Measurements from ENCODE around the gene RECQL5. TPM values are rescaled to one million over a fixed set of nuclear protein-coding genes. Genes with fewer than 3 reads are reported as not detected.

Gene RECQL5
- total RNA-seq, 2 donors from 2014 or later = 35.1 to 47.4 TPM

GRCh38 chr17:75667825-75668224, 871 bp upstream of the RECQL5 start:
- DNase-seq (ENCODE audit: low spot score in 2 of 2) (no peak), ATAC-seq (no peak)
- H3K9me3 Mint-ChIP-seq = no peaks in the 10 kb centered on the region
- no peak overlapping the region for H3K27ac Mint-ChIP-seq
- H3K36me3 Mint-ChIP-seq = peaks cover 0 to 6% of the 10 kb centered on the region in 2 donors

GRCh38 chr17:75665981-75666380, 973 bp downstream of the RECQL5 start:
- no peak for DNase-seq (ENCODE audit: low spot score in 2 of 2)
- Mint-ChIP-seq H3K9me3 (no peaks in the 10 kb centered on the region), H3K36me3 (peaks cover 0 to 6% of the 10 kb centered on the region in 2 donors), H3K27ac (no peak overlapping the region)
- no peak for ATAC-seq

GRCh38 chr17:75664099-75664549, 2.8 kb downstream of the RECQL5 start:
- ATAC-seq = no peak
- peaks cover 0 to 6% of the 10 kb centered on the region in 2 donors for H3K36me3 Mint-ChIP-seq
- no peak for DNase-seq (ENCODE audit: low spot score in 2 of 2)

GRCh38 chr17:75662511-75662910, 4.4 kb downstream of the RECQL5 start:
- Mint-ChIP-seq H3K36me3 (no peaks in the 10 kb centered on the region), H3K27ac (no peak overlapping the region), H3K9me3 (no peaks in the 10 kb centered on the region)
- ATAC-seq (no peak), DNase-seq (ENCODE audit: low spot score in 2 of 2) (no peak)

More at GRCh38 chr17:75664099-75664549, 2.8 kb downstream of the RECQL5 start:
- H3K9me3 Mint-ChIP-seq = no peaks in the 10 kb centered on the region
- no peak overlapping the region for H3K27ac Mint-ChIP-seq

- Mint-ChIP-seq H3K36me3 (no peaks in the 10 kb centered on the region), H3K27ac (no peak overlapping the region), H3K9me3 (no peaks in the 10 kb centered on the region)
- DNase-seq (ENCODE audit: low spot score in 2 of 2) = no peak
- no peak for ATAC-seq
Measured at GRCh38 chr17:75661531-75661930, 5.4 kb downstream of the RECQL5 start.

- Mint-ChIP-seq H3K9me3 (no peaks in the 10 kb centered on the region), H3K27ac (peak overlapping the region in 1 of 2 donors; percentile 72), H3K36me3 (no peaks in the 10 kb centered on the region)
- ATAC-seq = no peak
- DNase-seq (ENCODE audit: low spot score in 2 of 2) = no peak
Measured at GRCh38 chr17:75658237-75658636, 8.7 kb downstream of the RECQL5 start.

- DNase-seq (ENCODE audit: low spot score in 2 of 2) (no peak), ATAC-seq (no peak)
- peak overlapping the region in 1 of 2 donors; percentile 76 for H3K27ac Mint-ChIP-seq
- H3K36me3 Mint-ChIP-seq = no peaks in the 10 kb centered on the region
- H3K9me3 Mint-ChIP-seq = no peaks in the 10 kb centered on the region
Measured at GRCh38 chr17:75654176-75654575, 12.8 kb downstream of the RECQL5 start.

- peak in 1 of 2 donors; percentile 32 for DNase-seq (ENCODE audit: low spot score in 2 of 2)
- Mint-ChIP-seq H3K27ac (no peak overlapping the region), H3K36me3 (no peaks in the 10 kb centered on the region), H3K9me3 (no peaks in the 10 kb centered on the region)
- ATAC-seq = peak; percentile 52 to 63
Measured at GRCh38 chr17:75652934-75653549, 13.9 kb downstream of the RECQL5 start.

- Mint-ChIP-seq H3K36me3 (no peaks in the 10 kb centered on the region), H3K9me3 (no peaks in the 10 kb centered on the region), H3K27ac (no peak overlapping the region)
- no peak for DNase-seq (ENCODE audit: low spot score in 2 of 2)
- ATAC-seq = no peak
Measured at GRCh38 chr17:75652341-75652740, 14.6 kb downstream of the RECQL5 start.

GRCh38 chr17:75650874-75651273, 16.1 kb downstream of the RECQL5 start:
- no peak for ATAC-seq
- no peaks in the 10 kb centered on the region for H3K36me3 Mint-ChIP-seq

GRCh38 chr17:75649687-75650086, 17.3 kb downstream of the RECQL5 start:
- Mint-ChIP-seq H3K27ac (no peak overlapping the region), H3K36me3 (no peaks in the 10 kb centered on the region), H3K9me3 (no peaks in the 10 kb centered on the region)
- DNase-seq (ENCODE audit: low spot score in 2 of 2) (no peak), ATAC-seq (no peak)

More at GRCh38 chr17:75650874-75651273, 16.1 kb downstream of the RECQL5 start:
- Mint-ChIP-seq H3K27ac (no peak overlapping the region), H3K9me3 (no peaks in the 10 kb centered on the region)
- no peak for DNase-seq (ENCODE audit: low spot score in 2 of 2)

GRCh38 chr17:75647921-75648320, 19.0 kb downstream of the RECQL5 start:
- no peak for ATAC-seq
- Mint-ChIP-seq H3K27ac (no peak overlapping the region), H3K9me3 (no peaks in the 10 kb centered on the region), H3K36me3 (no peaks in the 10 kb centered on the region)
- no peak for DNase-seq (ENCODE audit: low spot score in 2 of 2)

- Mint-ChIP-seq H3K36me3 (no peaks in the 10 kb centered on the region), H3K27ac (peak overlapping the region in 1 of 2 donors; percentile 10), H3K9me3 (no peaks in the 10 kb centered on the region)
- DNase-seq (ENCODE audit: low spot score in 2 of 2) (no peak), ATAC-seq (no peak)
Measured at GRCh38 chr17:75647061-75647460, 19.9 kb downstream of the RECQL5 start.

- H3K9me3 Mint-ChIP-seq = no peaks in the 10 kb centered on the region
- no peaks in the 10 kb centered on the region for H3K36me3 Mint-ChIP-seq
- no peak for DNase-seq (ENCODE audit: low spot score in 2 of 2)
- no peak for ATAC-seq
- peak overlapping the region; percentile 10 to 72 for H3K27ac Mint-ChIP-seq
Measured at GRCh38 chr17:75646638-75646992, 20.3 kb downstream of the RECQL5 start.

- peak; percentile 51 to 70 for ATAC-seq
- Mint-ChIP-seq H3K27ac (peak overlapping the region; percentile 10 to 60), H3K36me3 (no peaks in the 10 kb centered on the region), H3K9me3 (no peaks in the 10 kb centered on the region)
- no peak for DNase-seq (ENCODE audit: low spot score in 2 of 2)
Measured at GRCh38 chr17:75645889-75646637, 20.9 kb downstream of the RECQL5 start.

- H3K36me3 Mint-ChIP-seq = no peaks in the 10 kb centered on the region
- peak overlapping the region; percentile 10 to 36 for H3K27ac Mint-ChIP-seq
- ATAC-seq = no peak
- H3K9me3 Mint-ChIP-seq = no peaks in the 10 kb centered on the region
- no peak for DNase-seq (ENCODE audit: low spot score in 2 of 2)
Measured at GRCh38 chr17:75645501-75645888, 21.5 kb downstream of the RECQL5 start.

- ATAC-seq = no peak
- no peak for DNase-seq (ENCODE audit: low spot score in 2 of 2)
- no peaks in the 10 kb centered on the region for H3K9me3 Mint-ChIP-seq
- no peaks in the 10 kb centered on the region for H3K36me3 Mint-ChIP-seq
- no peak overlapping the region for H3K27ac Mint-ChIP-seq
Measured at GRCh38 chr17:75643643-75644017, 23.3 kb downstream of the RECQL5 start.
